Kidney (tissue), 14 donors: ENCODE measurements around the gene SLC25A47. TPM values are rescaled to one million over a fixed set of nuclear protein-coding genes. Genes with fewer than 3 reads are reported as not detected.
"Not testable (repeated sequence)": the region's sequence is repeated elsewhere in the genome, so short reads cannot be mapped to it uniquely, and the experiment has no call there.

Experiments
- DNase-seq, 5 donors: peaks; one replicate each; pipeline ENCODE4 v3.0.0-alpha.2; 2013 to 2020
- FAIRE-seq: peaks from 2 replicates; lab custom pipeline; 2012; peaks lifted over from hg19 to GRCh38; lab: Jason Lieb, UNC
- H3K27ac ChIP-seq, 2 donors: one replicate each; pipeline ENCODE4 v1.7.0; 2013; ENCODE audit warnings: low read depth in 2 of 2, low read length in 2 of 2, inconsistent platforms in 1 of 2
- H3K27me3 ChIP-seq: one replicate; pipeline ENCODE4 v1.7.1; 2013; ENCODE audit warnings: low read length, inconsistent platforms; ENCODE audit not compliant: control insufficient read depth, insufficient read depth
- H3K36me3 ChIP-seq, 3 donors: one replicate each; pipeline versions ENCODE4 v1.7.0 to v1.7.1; 2013; ENCODE audit warnings: low read length in 3 of 3, control low read depth in 1 of 3, inconsistent platforms in 1 of 3; ENCODE audit not compliant: insufficient read depth in 3 of 3, control insufficient read depth in 2 of 3
- H3K4me1 ChIP-seq, 3 donors: one replicate each; pipeline versions ENCODE4 v1.7.0 to v1.7.1; 2013; ENCODE audit warnings: low read length in 3 of 3, inconsistent platforms in 1 of 3, low read depth in 1 of 3; ENCODE audit not compliant: control insufficient read depth in 2 of 3, insufficient read depth in 2 of 3
- H3K4me3 ChIP-seq, 3 donors: one replicate each; pipeline versions ENCODE4 v1.7.0 to v1.8.1; 2013; ENCODE audit warnings: low read length in 3 of 3, control low read depth in 1 of 3, inconsistent platforms in 1 of 3
- H3K9ac ChIP-seq, 3 donors: one replicate each; pipeline versions ENCODE4 v1.7.0 to v1.7.1; 2013; ENCODE audit warnings: low read length in 3 of 3, control low read depth in 1 of 3, inconsistent platforms in 1 of 3
- H3K9me3 ChIP-seq, 3 donors: one replicate each; pipeline versions ENCODE4 v1.7.0 to v1.7.1; 2013; ENCODE audit warnings: low read length in 3 of 3, control low read depth in 1 of 3, inconsistent platforms in 1 of 3; ENCODE audit not compliant: control insufficient read depth in 2 of 3, insufficient read depth in 1 of 3
- CTCF ChIP-seq: IDR thresholded peaks from 3 replicates; pipeline ENCODE4 v1.5.1; 2012; ENCODE audit warnings: mild to moderate bottlenecking, moderate library complexity, borderline replicate concordance; ENCODE audit not compliant: insufficient read depth; ENCODE audit errors: extremely low read depth
- intact Hi-C: fragments of 100-400 bp; cut with DNase I; formaldehyde crosslinking; loops from one replicate; pipeline ENCODE4 v1.11.1; 2022
- polyA plus RNA-seq: library from polyadenylated mRNA; stranded (reverse); fragments of 350-450 nt; fragmentation: Illumina TruSeq; extraction: RNeasy Lipid Tissue Mini Kit (QIAGEN cat#74804); gene quantifications from one replicate; pipeline ENCODE4 v1.2.3, GENCODE V29; 2014; ENCODE audit warnings: low read depth, low replicate concordance; ENCODE audit not compliant: insufficient read depth
- total RNA-seq: library from RNA; stranded (reverse); fragmentation: NEBNext Ultra II Directional; extraction: Animal tissue kit (Norgen Biotek cat#: 25700); gene quantifications from one replicate; pipeline ENCODE4 v1.2.1, GENCODE V29; 2021
- donor health status: control.
- donor health status: control.
- donor health status: control.
- donor health status: control.
- donor health status: control.
- donor health status: DM: yes; HTN: yes; CAD: no.
- donor health status: Normal renal cell carcinoma (clear cell type).

Gene SLC25A47
- total and polyA plus RNA-seq, 2 donors from 2014 or later: 1.0 TPM; not detected in 1

DNA sequence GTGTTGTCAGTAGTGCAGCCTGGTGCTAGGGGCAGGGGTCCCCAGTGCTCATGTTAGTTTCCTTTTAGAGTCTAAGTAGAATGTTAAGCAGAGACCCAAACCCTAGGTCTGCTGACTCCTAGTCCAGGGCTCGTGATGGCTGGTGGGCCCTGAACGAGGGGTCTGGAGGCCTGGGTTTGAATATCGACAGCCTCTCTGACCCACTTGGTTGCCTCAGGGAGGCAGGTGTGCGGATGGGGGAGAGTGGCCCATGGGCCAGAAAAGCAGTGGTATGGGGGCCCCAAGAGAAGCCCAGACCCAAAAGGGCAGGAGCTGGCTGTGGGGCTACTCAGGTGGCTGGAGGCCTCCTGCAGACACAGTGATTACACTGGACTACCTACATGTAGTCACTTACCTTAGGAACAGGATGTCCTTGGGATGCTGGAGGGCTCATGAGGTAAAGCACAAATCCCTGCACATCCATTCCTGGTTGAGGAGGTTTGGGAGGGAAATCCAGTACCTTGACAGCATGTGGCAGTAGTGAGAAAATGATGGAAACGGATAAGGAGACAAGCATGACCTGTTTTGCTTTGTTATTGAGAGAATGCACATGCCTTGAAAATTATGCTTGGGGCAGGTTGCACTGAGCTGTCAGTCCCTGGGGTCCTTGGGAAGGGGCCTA, 15.2 kb upstream of the SLC25A47 start:
- peak overlapping the region in 2 of 3 donors; percentile 77 to 78 for H3K9ac ChIP-seq
- H3K4me1 ChIP-seq: peaks cover 0 to 20% (median 0%) of the 10 kb centered on the region in 3 donors
- H3K9me3 ChIP-seq: no peaks in the 10 kb centered on the region
- DNase-seq: no peak
- peak overlapping the region; percentile 28 to 76 (median 69) for H3K4me3 ChIP-seq
- H3K27me3 ChIP-seq: no peaks in the 10 kb centered on the region
- FAIRE-seq: no peak
- intact Hi-C loops: no loop called here
- no peaks in the 10 kb centered on the region for H3K36me3 ChIP-seq
- TF ChIP-seq CTCF: no peak
- H3K27ac ChIP-seq: peak overlapping the region; percentile 37 to 71

DNA sequence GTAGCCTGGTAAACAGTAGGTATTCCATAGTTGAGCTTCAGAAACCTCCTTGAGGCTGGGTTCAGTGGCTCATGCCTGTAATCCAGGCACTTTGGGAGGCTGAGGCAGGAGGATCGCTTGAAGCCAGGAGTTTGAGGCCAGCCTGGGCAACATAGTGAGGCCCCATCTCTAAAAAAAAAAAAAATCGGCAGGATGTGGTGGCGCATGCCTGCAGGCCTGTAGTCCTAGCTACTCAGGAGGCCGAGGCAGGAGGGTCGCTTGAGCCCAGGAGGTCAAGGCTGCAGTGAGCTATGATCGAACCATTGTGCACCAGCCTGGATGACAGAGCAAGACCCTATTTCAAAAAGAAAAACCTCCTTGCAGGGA, 14.7 kb upstream of the SLC25A47 start:
- FAIRE-seq, H3K27me3 ChIP-seq, DNase-seq, H3K36me3 ChIP-seq, intact Hi-C loops, H3K9ac ChIP-seq, H3K27ac ChIP-seq, H3K4me3 ChIP-seq, H3K9me3 ChIP-seq: not testable (repeated sequence)
- H3K4me1 ChIP-seq: peaks cover 0 to 20% (median 0%) of the 10 kb centered on the region in 3 donors

GRCh38 chr14:100309028-100309737, 14.0 kb upstream of the SLC25A47 start:
- DNase-seq: no peak
- H3K4me1 ChIP-seq: peaks cover 0 to 19% (median 0%) of the 10 kb centered on the region in 3 donors
- H3K36me3 ChIP-seq: no peaks in the 10 kb centered on the region
- H3K27me3 ChIP-seq: no peaks in the 10 kb centered on the region
- H3K9me3 ChIP-seq: no peaks in the 10 kb centered on the region
- intact Hi-C loops: no loop called here
- no peak for FAIRE-seq
- TF ChIP-seq CTCF: no peak
- peak overlapping the region in 1 of 2 donors; percentile 22 for H3K27ac ChIP-seq
- no peak overlapping the region for H3K9ac ChIP-seq
- H3K4me3 ChIP-seq: no peak overlapping the region

GRCh38 chr14:100312110-100312876, 10.8 kb upstream of the SLC25A47 start:
- H3K4me3 ChIP-seq, intact Hi-C loops, H3K9ac ChIP-seq, H3K9me3 ChIP-seq, H3K27me3 ChIP-seq, H3K27ac ChIP-seq, H3K4me1 ChIP-seq, H3K36me3 ChIP-seq, DNase-seq, FAIRE-seq: not testable (repeated sequence)
